GM12872 (cell line): ENCODE results near the gene PLXNA1.

Experiments
- TF ChIP-seq, protein P1 (sequence below): IDR thresholded peaks from 3 replicates; pipeline ENCODE4 v1.5.1; 2011; ENCODE audit warnings: low read depth, mild to moderate bottlenecking, low read length, moderate library complexity; ENCODE audit not compliant: insufficient read depth

The PLXNA1 gene

GRCh38 chr3:126946405-126946804 lies 36.5 kb upstream of the PLXNA1 start:
- TF ChIP-seq, protein P1, sequence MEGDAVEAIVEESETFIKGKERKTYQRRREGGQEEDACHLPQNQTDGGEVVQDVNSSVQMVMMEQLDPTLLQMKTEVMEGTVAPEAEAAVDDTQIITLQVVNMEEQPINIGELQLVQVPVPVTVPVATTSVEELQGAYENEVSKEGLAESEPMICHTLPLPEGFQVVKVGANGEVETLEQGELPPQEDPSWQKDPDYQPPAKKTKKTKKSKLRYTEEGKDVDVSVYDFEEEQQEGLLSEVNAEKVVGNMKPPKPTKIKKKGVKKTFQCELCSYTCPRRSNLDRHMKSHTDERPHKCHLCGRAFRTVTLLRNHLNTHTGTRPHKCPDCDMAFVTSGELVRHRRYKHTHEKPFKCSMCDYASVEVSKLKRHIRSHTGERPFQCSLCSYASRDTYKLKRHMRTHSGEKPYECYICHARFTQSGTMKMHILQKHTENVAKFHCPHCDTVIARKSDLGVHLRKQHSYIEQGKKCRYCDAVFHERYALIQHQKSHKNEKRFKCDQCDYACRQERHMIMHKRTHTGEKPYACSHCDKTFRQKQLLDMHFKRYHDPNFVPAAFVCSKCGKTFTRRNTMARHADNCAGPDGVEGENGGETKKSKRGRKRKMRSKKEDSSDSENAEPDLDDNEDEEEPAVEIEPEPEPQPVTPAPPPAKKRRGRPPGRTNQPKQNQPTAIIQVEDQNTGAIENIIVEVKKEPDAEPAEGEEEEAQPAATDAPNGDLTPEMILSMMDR: no peak

DNA sequence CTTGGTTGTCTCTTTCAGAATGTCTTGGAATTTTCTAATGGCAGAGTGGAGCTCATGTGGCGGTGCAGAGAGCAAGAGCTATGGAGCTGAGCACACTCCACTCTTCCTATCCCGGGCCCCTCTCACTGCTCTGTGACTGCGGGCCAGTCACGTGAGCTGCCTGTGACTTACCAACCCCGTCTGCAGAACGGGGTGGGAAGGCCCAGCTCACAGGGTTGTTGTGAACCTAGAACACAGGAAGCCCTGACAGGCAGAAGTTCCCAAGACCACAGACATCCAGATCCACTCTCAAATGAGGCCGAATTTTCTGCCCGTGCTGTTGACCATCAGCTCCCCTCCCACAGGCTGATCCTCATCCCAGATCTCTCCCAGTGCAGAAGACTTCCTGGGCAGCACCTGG lies 35.5 kb upstream of the PLXNA1 start:
- TF ChIP-seq, protein P1: no peak

- TF ChIP-seq, protein P1: no peak
These were observed 33.9 kb upstream of the PLXNA1 start for GRCh38 chr3:126948980-126949535.

GRCh38 chr3:126951561-126951960 lies 31.4 kb upstream of the PLXNA1 start:
- TF ChIP-seq, protein P1: no peak

GRCh38 chr3:126952261-126952982 lies 30.5 kb upstream of the PLXNA1 start:
- TF ChIP-seq, protein P1: no peak

DNA sequence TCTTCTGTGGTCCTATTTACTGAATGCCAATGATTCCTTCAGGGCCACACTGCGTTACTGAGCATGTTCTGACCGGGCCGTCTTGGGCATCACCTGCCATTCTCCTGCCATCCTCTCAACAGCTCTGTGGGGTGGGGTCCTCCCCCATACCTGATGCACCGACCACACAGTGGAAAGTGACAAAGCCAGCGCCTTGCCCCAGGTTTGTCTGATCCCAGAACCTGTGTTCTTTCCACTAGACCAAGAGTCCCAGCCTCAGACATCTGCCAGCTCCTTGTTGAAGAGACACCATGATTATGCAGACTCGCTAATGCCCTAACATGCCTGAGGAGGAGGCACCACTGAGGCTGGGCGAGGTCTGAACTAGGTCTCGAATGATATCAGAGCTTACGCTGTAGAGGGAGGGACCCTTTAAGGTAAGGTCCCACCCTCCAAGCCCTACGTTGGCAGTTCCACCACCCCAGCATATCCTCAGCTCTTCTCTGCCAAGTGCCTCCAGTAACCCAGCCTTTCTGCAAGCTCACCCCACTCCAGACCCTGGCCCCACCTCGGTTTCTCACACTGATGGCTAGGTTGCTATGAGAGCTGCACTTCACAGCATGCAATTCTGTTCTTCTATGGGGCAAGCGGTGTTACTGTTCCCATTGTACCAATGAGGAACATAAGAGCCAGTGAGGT lies 29.8 kb upstream of the PLXNA1 start:
- TF ChIP-seq, protein P1: no peak

- TF ChIP-seq, protein P1: no peak
These were observed 28.6 kb upstream of the PLXNA1 start for GRCh38 chr3:126954141-126954842.
